CD14-positive monocyte (primary cell): ENCODE measurements around the gene ITPKB. TPM values are rescaled to one million over a fixed set of nuclear protein-coding genes. Genes with fewer than 3 reads are reported as not detected.

Experiments used
- DNase-seq, 3 donors: peaks; one replicate each; pipeline ENCODE4 v3.0.0-alpha.2; 2011 to 2022
- H2AFZ ChIP-seq: 2 replicates; pipeline ENCODE4 v1.6.0; 2012; ENCODE audit warnings: mild to moderate bottlenecking, low read depth, low read length, inconsistent platforms; ENCODE audit not compliant: insufficient read depth, poor library complexity, severe bottlenecking
- H3K27ac ChIP-seq, 2 donors: 1 replicate in 1 of 2; 2 replicates in 1 of 2; pipeline ENCODE4 v1.5.1; 2012 to 2013; ENCODE audit warnings: low read length in 2 of 2, control low read depth in 1 of 2, inconsistent platforms in 1 of 2, low read depth in 1 of 2, mild to moderate bottlenecking in 1 of 2
- H3K27me3 ChIP-seq, 2 donors: one replicate each; pipeline versions ENCODE4 v1.6.0 to v1.6.1; 2011 to 2013; ENCODE audit warnings: low read length in 2 of 2; ENCODE audit not compliant: control insufficient read depth in 2 of 2, insufficient read depth in 2 of 2
- H3K36me3 ChIP-seq, 2 donors: replicated peaks in 1 of 2; 1 replicate in 1 of 2; 2 replicates in 1 of 2; pipeline versions ENCODE4 v1.5.1 to v1.6.1; 2012 to 2013; ENCODE audit warnings: low read length in 2 of 2, control low read depth in 1 of 2, inconsistent platforms in 1 of 2, mild to moderate bottlenecking in 1 of 2; ENCODE audit not compliant: insufficient read depth in 2 of 2, control insufficient read depth in 1 of 2
- H3K4me1 ChIP-seq, 2 donors: 1 replicate in 1 of 2; 2 replicates in 1 of 2; pipeline versions ENCODE4 v1.5.1 to v1.6.1; 2012 to 2013; ENCODE audit warnings: low read length in 2 of 2, control low read depth in 1 of 2, inconsistent platforms in 1 of 2, mild to moderate bottlenecking in 1 of 2, moderate library complexity in 1 of 2; ENCODE audit not compliant: insufficient read depth in 2 of 2, control insufficient read depth in 1 of 2
- H3K4me2 ChIP-seq: replicated peaks from 2 replicates; pipeline ENCODE3; 2012; ENCODE audit warnings: low read length, moderate library complexity, mild to moderate bottlenecking; ENCODE audit not compliant: poor library complexity, severe bottlenecking; ENCODE audit errors: extremely low read depth
- H3K4me3 ChIP-seq, 3 experiments: fragments of 200-600 bp in 1 of 3; sonication (generic) in 1 of 3; replicated peaks in 1 of 3; 1 replicate in 2 of 3; 2 replicates in 1 of 3; pipeline ENCODE4 v1.5.1; 2011 to 2013; ENCODE audit warnings: low read length in 3 of 3, mild to moderate bottlenecking in 3 of 3, control low read depth in 2 of 3, low read depth in 2 of 3, inconsistent platforms in 1 of 3, moderate library complexity in 1 of 3
- H3K79me2 ChIP-seq: 2 replicates; pipeline ENCODE4 v1.6.0; 2012; ENCODE audit warnings: mild to moderate bottlenecking, control low read depth, inconsistent platforms, low read length, moderate library complexity; ENCODE audit not compliant: insufficient read depth
- H3K9ac ChIP-seq: 2 replicates; pipeline ENCODE4 v1.6.0; 2017; ENCODE audit warnings: low read length, mild to moderate bottlenecking; ENCODE audit not compliant: insufficient read depth, poor library complexity, severe bottlenecking
- H3K9me3 ChIP-seq, 2 donors: replicated peaks in 1 of 2; 1 replicate in 1 of 2; 2 replicates in 1 of 2; pipeline versions ENCODE4 v1.5.1 to v1.6.1; 2012 to 2013; ENCODE audit warnings: low read length in 2 of 2, control low read depth in 1 of 2; ENCODE audit not compliant: control insufficient read depth in 1 of 2, insufficient read depth in 1 of 2
- H4K20me1 ChIP-seq: 2 replicates; pipeline ENCODE4 v1.6.0; 2012; ENCODE audit warnings: mild to moderate bottlenecking, low read length, control low read depth, moderate library complexity; ENCODE audit not compliant: insufficient read depth
- H3K27ac Mint-ChIP-seq, 7 donors: one replicate each; pipeline ENCODE4 v1.8.0; 2020; ENCODE audit warnings: mild to moderate bottlenecking in 7 of 7, mixed read lengths in 7 of 7, moderate library complexity in 6 of 7, inconsistent platforms in 2 of 7
- H3K27me3 Mint-ChIP-seq, 3 donors: one replicate each; pipeline ENCODE4 v1.8.0; 2021 to 2022; ENCODE audit warnings: low read depth in 3 of 3, mild to moderate bottlenecking in 3 of 3, mixed read lengths in 3 of 3, moderate library complexity in 3 of 3, inconsistent platforms in 1 of 3
- H3K36me3 Mint-ChIP-seq, 2 donors: one replicate each; pipeline ENCODE4 v1.8.0; 2020; ENCODE audit warnings: mixed read lengths in 2 of 2, inconsistent platforms in 1 of 2, mild to moderate bottlenecking in 1 of 2
- H3K4me1 Mint-ChIP-seq: one replicate; pipeline ENCODE4 v1.8.0; 2020; ENCODE audit warnings: mild to moderate bottlenecking, mixed read lengths
- H3K4me3 Mint-ChIP-seq, 2 donors: one replicate each; pipeline ENCODE4 v1.8.0; 2020; ENCODE audit warnings: mild to moderate bottlenecking in 2 of 2, mixed read lengths in 2 of 2, moderate library complexity in 1 of 2
- H3K9me3 Mint-ChIP-seq, 7 donors: one replicate each; pipeline ENCODE4 v1.8.0; 2020 to 2022; ENCODE audit warnings: mixed read lengths in 7 of 7, mild to moderate bottlenecking in 6 of 7, moderate library complexity in 6 of 7, inconsistent platforms in 2 of 7
- CTCF ChIP-seq: fragments of 200-600 bp; IDR thresholded peaks from one replicate; pipeline ENCODE4 v1.8.0; 2022; ENCODE audit warnings: antibody characterized with exemption, mild to moderate bottlenecking
- WGBS: methylation state at CpG from one replicate; pipeline ENCODE4 v1.1.5; 2013; ENCODE audit warnings: missing lambda C conversion rate; ENCODE audit not compliant: insufficient coverage; 5-methylcytosine and 5-hydroxymethylcytosine counted together
- intact Hi-C, 2 donors: fragments of 100-400 bp; cut with micrococcal nuclease; formaldehyde crosslinking; loops; one replicate each; pipeline versions ENCODE4 v1.15.0 to v1.15.1; 2023
- polyA plus RNA-seq, 3 donors: library from polyadenylated mRNA; depleted of rRNA in 1 of 3; unstranded in 2 of 3; stranded (reverse) in 1 of 3; fragments of 300-500 nt in 2 of 3; fragments of >200 nt in 1 of 3; fragmentation: Illumina TruSeq in 2 of 3; gene quantifications; 1 replicate in 2 of 3; 2 replicates in 1 of 3; pipeline ENCODE4 v1.2.3, GENCODE V29; 2012 to 2021

The ITPKB gene
- polyA plus RNA-seq, 3 donors = 7.3 to 14.4 (median 10.2) TPM

- H3K27ac Mint-ChIP-seq = no peak overlapping the region
- WGBS = 89% methylated on average over 35 of the region's 39 CpGs
- DNase-seq = no peak
Measured at GRCh38 chr1:226736001-226736907, 2.8 kb downstream of the ITPKB start.

More at GRCh38 chr1:226736001-226736907, 2.8 kb downstream of the ITPKB start:
- peaks cover 55 to 62% of the 10 kb centered on the region in 2 donors for H3K4me1 ChIP-seq
- no peaks in the 10 kb centered on the region for H3K27me3 Mint-ChIP-seq
- no peak overlapping the region for H2AFZ ChIP-seq
- H3K36me3 ChIP-seq = peaks cover 16 to 45% of the 10 kb centered on the region in 2 donors
- TF ChIP-seq CTCF = no peak
- H3K4me3 ChIP-seq = peak overlapping the region; percentile 68 to 97 (median 89)
- H3K36me3 Mint-ChIP-seq = peaks cover 46 to 49% of the 10 kb centered on the region in 2 donors
- peak overlapping the region; percentile 97 to 99 for H3K4me3 Mint-ChIP-seq
- intact Hi-C loops = loop anchor here (5.0 to 10.0 kb wide), 3 partner anchors 89 to 109 kb away; no protein-coding TSS in a partner anchor
- no peaks in the 10 kb centered on the region for H3K9me3 Mint-ChIP-seq
- no peak overlapping the region for H3K27ac ChIP-seq
- H4K20me1 ChIP-seq = peaks cover 60% of the 10 kb centered on the region
- peaks cover 59% of the 10 kb centered on the region for H3K4me1 Mint-ChIP-seq
- H3K27me3 ChIP-seq = no peaks in the 10 kb centered on the region
- H3K4me2 ChIP-seq = peak overlapping the region; percentile 93
- H3K9me3 ChIP-seq = no peaks in the 10 kb centered on the region
- H3K9ac ChIP-seq = peak overlapping the region; percentile 83
- H3K79me2 ChIP-seq = peaks cover 78% of the 10 kb centered on the region
